Mesendoderm (in vitro differentiated cells): ENCODE measurements around the gene RGL1.

Experiments used
- DNase-seq: peaks from one replicate; pipeline ENCODE4 v3.0.0; 2013
- H2AK5ac ChIP-seq: 2 replicates; pipeline ENCODE4 v1.6.1; 2013; ENCODE audit warnings: low read length, inconsistent platforms
- H2BK120ac ChIP-seq: 2 replicates; pipeline ENCODE4 v1.6.1; 2013; ENCODE audit warnings: low read depth, mild to moderate bottlenecking, low read length, moderate library complexity, mixed read lengths
- H2BK15ac ChIP-seq: replicated peaks from 2 replicates; pipeline ENCODE4 v1.6.1; 2013; ENCODE audit warnings: low read depth, mild to moderate bottlenecking, moderate library complexity
- H2BK5ac ChIP-seq: 2 replicates; pipeline ENCODE4 v1.6.1; 2013; ENCODE audit warnings: low read length, inconsistent platforms
- H3K18ac ChIP-seq: 2 replicates; pipeline ENCODE4 v1.6.1; 2013; ENCODE audit warnings: mild to moderate bottlenecking, low read length, mixed read lengths
- H3K23ac ChIP-seq: one replicate; pipeline ENCODE4 v1.6.1; 2013; ENCODE audit warnings: low read length
- H3K27ac ChIP-seq: 2 replicates; pipeline ENCODE4 v1.5.1; 2013; ENCODE audit warnings: low read depth, mild to moderate bottlenecking, inconsistent platforms, low read length, moderate library complexity
- H3K27me3 ChIP-seq: 2 replicates; pipeline ENCODE4 v1.6.1; 2013; ENCODE audit warnings: low read length, control low read depth, mild to moderate bottlenecking, inconsistent platforms; ENCODE audit not compliant: insufficient read depth, poor library complexity
- H3K36me3 ChIP-seq: 2 replicates; pipeline ENCODE4 v1.6.1; 2013; ENCODE audit warnings: low read length, inconsistent platforms; ENCODE audit not compliant: control insufficient read depth, insufficient read depth
- H3K4ac ChIP-seq: one replicate; pipeline ENCODE4 v1.6.1; 2013; ENCODE audit warnings: low read depth, mild to moderate bottlenecking, low read length, moderate library complexity
- H3K4me1 ChIP-seq: 2 replicates; pipeline ENCODE4 v1.6.1; 2013; ENCODE audit warnings: low read depth, low read length, inconsistent platforms; ENCODE audit not compliant: control insufficient read depth
- H3K4me2 ChIP-seq: 2 replicates; pipeline ENCODE4 v1.6.1; 2013; ENCODE audit warnings: low read length
- H3K4me3 ChIP-seq: 2 replicates; pipeline ENCODE4 v1.5.1; 2013; ENCODE audit warnings: mild to moderate bottlenecking, low read length
- H3K56ac ChIP-seq: one replicate; pipeline ENCODE4 v1.6.1; 2013; ENCODE audit warnings: low read length
- H3K79me1 ChIP-seq: 2 replicates; pipeline ENCODE4 v1.6.1; 2013; ENCODE audit warnings: low read length, inconsistent platforms
- H3K79me2 ChIP-seq: 2 replicates; pipeline ENCODE4 v1.6.1; 2013; ENCODE audit warnings: mild to moderate bottlenecking, low read length; ENCODE audit not compliant: control insufficient read depth, insufficient read depth
- H3K9ac ChIP-seq: 2 replicates; pipeline ENCODE4 v1.6.1; 2013; ENCODE audit warnings: low read length, inconsistent platforms
- H4K5ac ChIP-seq: one replicate; pipeline ENCODE4 v1.6.1; 2013; ENCODE audit warnings: low read length
- H4K8ac ChIP-seq: one replicate; pipeline ENCODE4 v1.6.1; 2013; ENCODE audit warnings: low read depth, mild to moderate bottlenecking, control low read depth, low read length, moderate library complexity
- WGBS: extraction: QIAGEN DNeasy Blood & Tissue Kit; methylation state at CpG from one replicate; pipeline ENCODE4 v1.1.7; 2013; ENCODE audit warnings: low lambda C conversion rate, missing lambda C conversion rate; ENCODE audit not compliant: insufficient coverage; ENCODE audit errors: extremely low coverage; 5-methylcytosine and 5-hydroxymethylcytosine counted together

Gene RGL1

GRCh38 chr1:183908079-183908478, 103.2 kb downstream of the RGL1 start:
- H2BK5ac ChIP-seq = no peak overlapping the region
- no peaks in the 10 kb centered on the region for H3K27me3 ChIP-seq
- no peaks in the 10 kb centered on the region for H3K79me2 ChIP-seq
- H3K4me2 ChIP-seq = no peak overlapping the region
- H3K23ac ChIP-seq = no peak overlapping the region
- H3K79me1 ChIP-seq = no peaks in the 10 kb centered on the region
- no peaks in the 10 kb centered on the region for H3K4me1 ChIP-seq
- no peak overlapping the region for H3K9ac ChIP-seq
- H4K8ac ChIP-seq = no peak overlapping the region
- no peak overlapping the region for H3K4ac ChIP-seq
- H2AK5ac ChIP-seq = no peak overlapping the region
- peak; percentile 16 for DNase-seq
- H3K36me3 ChIP-seq = no peaks in the 10 kb centered on the region
- no peak overlapping the region for H3K27ac ChIP-seq
- no CpG with 5 or more reads among the region's 4 CpGs for whole genome bisulfite sequencing
- no peak overlapping the region for H3K56ac ChIP-seq
- H2BK120ac ChIP-seq = no peak overlapping the region
- no peak overlapping the region for H4K5ac ChIP-seq
- H3K4me3 ChIP-seq = no peak overlapping the region
- no peak overlapping the region for H3K18ac ChIP-seq
- no peak overlapping the region for H2BK15ac ChIP-seq

GRCh38 chr1:183909672-183910071, 104.8 kb downstream of the RGL1 start:
- no peak overlapping the region for H3K4me2 ChIP-seq
- no peak overlapping the region for H2AK5ac ChIP-seq
- no peak overlapping the region for H4K5ac ChIP-seq
- DNase-seq = no peak
- no peak overlapping the region for H3K18ac ChIP-seq
- H3K79me2 ChIP-seq = no peaks in the 10 kb centered on the region
- no peak overlapping the region for H3K4ac ChIP-seq
- H4K8ac ChIP-seq = no peak overlapping the region
- H3K56ac ChIP-seq = no peak overlapping the region
- WGBS = no CpG with 5 or more reads among the region's 7 CpGs
- H3K27me3 ChIP-seq = no peaks in the 10 kb centered on the region
- H3K79me1 ChIP-seq = no peaks in the 10 kb centered on the region
- no peak overlapping the region for H2BK120ac ChIP-seq
- no peak overlapping the region for H2BK15ac ChIP-seq
- no peaks in the 10 kb centered on the region for H3K4me1 ChIP-seq
- no peak overlapping the region for H3K23ac ChIP-seq
- H3K27ac ChIP-seq = no peak overlapping the region
- H3K9ac ChIP-seq = no peak overlapping the region
- no peak overlapping the region for H3K4me3 ChIP-seq
- no peak overlapping the region for H2BK5ac ChIP-seq
- H3K36me3 ChIP-seq = no peaks in the 10 kb centered on the region

- Histone ChIP-seq H4K8ac (no peak overlapping the region), H2BK5ac (no peak overlapping the region), H3K27ac (no peak overlapping the region), H3K9ac (no peak overlapping the region), H3K18ac (no peak overlapping the region), H4K5ac (no peak overlapping the region), H2BK15ac (no peak overlapping the region), H3K4me3 (no peak overlapping the region), H3K4ac (no peak overlapping the region), H3K23ac (no peak overlapping the region), H3K79me1 (no peaks in the 10 kb centered on the region), H3K4me2 (no peak overlapping the region), H3K27me3 (no peaks in the 10 kb centered on the region), H3K79me2 (no peaks in the 10 kb centered on the region), H3K56ac (no peak overlapping the region), H2AK5ac (no peak overlapping the region), H3K36me3 (no peaks in the 10 kb centered on the region), H2BK120ac (no peak overlapping the region), H3K4me1 (no peaks in the 10 kb centered on the region)
- no CpG with 5 or more reads among the region's 4 CpGs for WGBS
- DNase-seq = no peak
Measured at GRCh38 chr1:183910845-183911244, 105.9 kb downstream of the RGL1 start.

- Histone ChIP-seq H3K4me1 (no peaks in the 10 kb centered on the region), H3K27me3 (no peaks in the 10 kb centered on the region), H2AK5ac (no peak overlapping the region), H3K79me1 (no peaks in the 10 kb centered on the region), H3K56ac (no peak overlapping the region), H3K27ac (no peak overlapping the region), H3K4ac (no peak overlapping the region), H4K5ac (no peak overlapping the region), H2BK5ac (no peak overlapping the region), H2BK15ac (no peak overlapping the region), H3K23ac (no peak overlapping the region), H3K79me2 (no peaks in the 10 kb centered on the region), H3K9ac (no peak overlapping the region), H2BK120ac (no peak overlapping the region), H3K4me3 (no peak overlapping the region), H4K8ac (no peak overlapping the region), H3K18ac (no peak overlapping the region), H3K4me2 (no peak overlapping the region), H3K36me3 (no peaks in the 10 kb centered on the region)
- no peak for DNase-seq
- WGBS = no CpG with 5 or more reads among the region's 2 CpGs
Measured at GRCh38 chr1:183911285-183911684, 106.4 kb downstream of the RGL1 start.

- DNase-seq = no peak
- H3K36me3 ChIP-seq = no peaks in the 10 kb centered on the region
- H3K4me2 ChIP-seq = no peak overlapping the region
- H3K4me1 ChIP-seq = no peaks in the 10 kb centered on the region
- H4K8ac ChIP-seq = no peak overlapping the region
- H3K18ac ChIP-seq = no peak overlapping the region
- no peak overlapping the region for H2BK120ac ChIP-seq
- no peaks in the 10 kb centered on the region for H3K27me3 ChIP-seq
- H3K27ac ChIP-seq = no peak overlapping the region
- H4K5ac ChIP-seq = no peak overlapping the region
- no peak overlapping the region for H3K23ac ChIP-seq
- H3K56ac ChIP-seq = no peak overlapping the region
- no CpG with 5 or more reads among the region's 5 CpGs for WGBS
- H3K4me3 ChIP-seq = no peak overlapping the region
- H3K79me1 ChIP-seq = no peaks in the 10 kb centered on the region
- no peak overlapping the region for H2BK5ac ChIP-seq
- no peak overlapping the region for H2AK5ac ChIP-seq
- no peak overlapping the region for H3K9ac ChIP-seq
- H2BK15ac ChIP-seq = no peak overlapping the region
- no peak overlapping the region for H3K4ac ChIP-seq
- no peaks in the 10 kb centered on the region for H3K79me2 ChIP-seq
Measured at GRCh38 chr1:183912265-183912886, 107.5 kb downstream of the RGL1 start.

- Histone ChIP-seq H3K27ac (no peak overlapping the region), H4K5ac (no peak overlapping the region), H3K27me3 (no peaks in the 10 kb centered on the region), H3K4me3 (no peak overlapping the region), H3K4ac (no peak overlapping the region), H3K79me1 (no peaks in the 10 kb centered on the region), H3K79me2 (no peaks in the 10 kb centered on the region), H3K56ac (no peak overlapping the region), H3K36me3 (no peaks in the 10 kb centered on the region), H2BK5ac (no peak overlapping the region), H3K23ac (no peak overlapping the region), H4K8ac (no peak overlapping the region), H3K9ac (no peak overlapping the region), H3K4me1 (no peaks in the 10 kb centered on the region), H3K4me2 (no peak overlapping the region), H2BK120ac (no peak overlapping the region), H2BK15ac (no peak overlapping the region), H2AK5ac (no peak overlapping the region), H3K18ac (no peak overlapping the region)
- DNase-seq = no peak
- no CpG with 5 or more reads among the region's 3 CpGs for WGBS
Measured at GRCh38 chr1:183913567-183913993, 108.7 kb downstream of the RGL1 start.
